ENCODE results near the gene ABCG8.

The ABCG8 gene

GRCh38 chr2:43880471-43880870 is 41.7 kb downstream of the ABCG8 start:
- H3F3A ChIP-seq (ENCODE audit: low read depth): no peaks in the 10 kb centered on the region
- H3K9me2 ChIP-seq (replicated peaks; ENCODE audit: low read depth, low read length): no peaks in the 10 kb centered on the region
- no peak overlapping the region for H3K9ac ChIP-seq (ENCODE audit: low read depth, low read length, poor library complexity, severe bottlenecking)
- no peak overlapping the region for H2AFZ ChIP-seq (ENCODE audit: low read length)
- H3K36me3 ChIP-seq (ENCODE audit: insufficient read depth, low read length): no peaks in the 10 kb centered on the region
- no peaks in the 10 kb centered on the region for H4K20me1 ChIP-seq (ENCODE audit: insufficient read depth, low read length, poor library complexity, severe bottlenecking)
- no peaks in the 10 kb centered on the region for H3K9me3 ChIP-seq (ENCODE audit: insufficient read depth, low read depth, low read length)
- H3K79me2 ChIP-seq (ENCODE audit: insufficient read depth, low read length): no peaks in the 10 kb centered on the region
- no peaks in the 10 kb centered on the region for H3K27me3 ChIP-seq (ENCODE audit: insufficient read depth, low read length, poor library complexity, severe bottlenecking)
- no peak overlapping the region for H3K4me2 ChIP-seq (ENCODE audit: low read depth, low read length, poor library complexity, severe bottlenecking)
- no peak for TF ChIP-seq EZH2phosphoT487 (IDR thresholded peaks at IDR 0.05; ENCODE audit: borderline replicate concordance)
- no peak for TF ChIP-seq CTCF (conservative IDR thresholded peaks at IDR 0.05; ENCODE audit: low read length)
- H3K4me3 ChIP-seq (ENCODE audit: low read length, poor library complexity, severe bottlenecking): no peak overlapping the region
- peaks cover 4% of the 10 kb centered on the region for H3K4me1 ChIP-seq (ENCODE audit: insufficient read depth, low read length, poor library complexity, severe bottlenecking)

GRCh38 chr2:43880952-43881351 is 42.2 kb downstream of the ABCG8 start:
- no peak overlapping the region for H2AFZ ChIP-seq (ENCODE audit: low read length)
- H3K36me3 ChIP-seq (ENCODE audit: insufficient read depth, low read length): no peaks in the 10 kb centered on the region
- H3K79me2 ChIP-seq (ENCODE audit: insufficient read depth, low read length): no peaks in the 10 kb centered on the region
- H4K20me1 ChIP-seq (ENCODE audit: insufficient read depth, low read length, poor library complexity, severe bottlenecking): no peaks in the 10 kb centered on the region
- TF ChIP-seq EZH2phosphoT487 (IDR thresholded peaks at IDR 0.05; ENCODE audit: borderline replicate concordance): no peak
- TF ChIP-seq CTCF (conservative IDR thresholded peaks at IDR 0.05; ENCODE audit: low read length): no peak
- no peak overlapping the region for H3K9ac ChIP-seq (ENCODE audit: low read depth, low read length, poor library complexity, severe bottlenecking)
- no peak overlapping the region for H3K4me2 ChIP-seq (ENCODE audit: low read depth, low read length, poor library complexity, severe bottlenecking)
- H3K9me2 ChIP-seq (replicated peaks; ENCODE audit: low read depth, low read length): no peaks in the 10 kb centered on the region
- no peaks in the 10 kb centered on the region for H3F3A ChIP-seq (ENCODE audit: low read depth)
- no peaks in the 10 kb centered on the region for H3K27me3 ChIP-seq (ENCODE audit: insufficient read depth, low read length, poor library complexity, severe bottlenecking)
- H3K4me3 ChIP-seq (ENCODE audit: low read length, poor library complexity, severe bottlenecking): no peak overlapping the region
- H3K4me1 ChIP-seq (ENCODE audit: insufficient read depth, low read length, poor library complexity, severe bottlenecking): peaks cover 4% of the 10 kb centered on the region
- no peaks in the 10 kb centered on the region for H3K9me3 ChIP-seq (ENCODE audit: insufficient read depth, low read depth, low read length)

- peaks cover 4% of the 10 kb centered on the region for H3K4me1 ChIP-seq (ENCODE audit: insufficient read depth, low read length, poor library complexity, severe bottlenecking)
- no peaks in the 10 kb centered on the region for H3K79me2 ChIP-seq (ENCODE audit: insufficient read depth, low read length)
- peaks cover 8% of the 10 kb centered on the region; the same call in 1 of the 2 replicates for H3K36me3 ChIP-seq (ENCODE audit: insufficient read depth, low read length)
- H3K27me3 ChIP-seq (ENCODE audit: insufficient read depth, low read length, poor library complexity, severe bottlenecking): no peaks in the 10 kb centered on the region
- H3F3A ChIP-seq (ENCODE audit: low read depth): no peaks in the 10 kb centered on the region
- no peaks in the 10 kb centered on the region for H4K20me1 ChIP-seq (ENCODE audit: insufficient read depth, low read length, poor library complexity, severe bottlenecking)
- H3K4me2 ChIP-seq (ENCODE audit: low read depth, low read length, poor library complexity, severe bottlenecking): no peak overlapping the region
- TF ChIP-seq CTCF (conservative IDR thresholded peaks at IDR 0.05; ENCODE audit: low read length) (no peak), EZH2phosphoT487 (IDR thresholded peaks at IDR 0.05; ENCODE audit: borderline replicate concordance) (no peak)
- no peak overlapping the region for H3K9ac ChIP-seq (ENCODE audit: low read depth, low read length, poor library complexity, severe bottlenecking)
- H3K4me3 ChIP-seq (ENCODE audit: low read length, poor library complexity, severe bottlenecking): no peak overlapping the region
- no peaks in the 10 kb centered on the region for H3K9me3 ChIP-seq (ENCODE audit: insufficient read depth, low read depth, low read length)
- H2AFZ ChIP-seq (ENCODE audit: low read length): no peak overlapping the region
- no peaks in the 10 kb centered on the region for H3K9me2 ChIP-seq (replicated peaks; ENCODE audit: low read depth, low read length)
Observed at GRCh38 chr2:43882312-43882711, 43.5 kb downstream of the ABCG8 start.

All from Loucy (cell line).